ENCODE measurements around the gene MUC4.
A peak's percentile ranks its signal among the peaks of the same experiment; 100 is the strongest.

Gene MUC4, protein sequence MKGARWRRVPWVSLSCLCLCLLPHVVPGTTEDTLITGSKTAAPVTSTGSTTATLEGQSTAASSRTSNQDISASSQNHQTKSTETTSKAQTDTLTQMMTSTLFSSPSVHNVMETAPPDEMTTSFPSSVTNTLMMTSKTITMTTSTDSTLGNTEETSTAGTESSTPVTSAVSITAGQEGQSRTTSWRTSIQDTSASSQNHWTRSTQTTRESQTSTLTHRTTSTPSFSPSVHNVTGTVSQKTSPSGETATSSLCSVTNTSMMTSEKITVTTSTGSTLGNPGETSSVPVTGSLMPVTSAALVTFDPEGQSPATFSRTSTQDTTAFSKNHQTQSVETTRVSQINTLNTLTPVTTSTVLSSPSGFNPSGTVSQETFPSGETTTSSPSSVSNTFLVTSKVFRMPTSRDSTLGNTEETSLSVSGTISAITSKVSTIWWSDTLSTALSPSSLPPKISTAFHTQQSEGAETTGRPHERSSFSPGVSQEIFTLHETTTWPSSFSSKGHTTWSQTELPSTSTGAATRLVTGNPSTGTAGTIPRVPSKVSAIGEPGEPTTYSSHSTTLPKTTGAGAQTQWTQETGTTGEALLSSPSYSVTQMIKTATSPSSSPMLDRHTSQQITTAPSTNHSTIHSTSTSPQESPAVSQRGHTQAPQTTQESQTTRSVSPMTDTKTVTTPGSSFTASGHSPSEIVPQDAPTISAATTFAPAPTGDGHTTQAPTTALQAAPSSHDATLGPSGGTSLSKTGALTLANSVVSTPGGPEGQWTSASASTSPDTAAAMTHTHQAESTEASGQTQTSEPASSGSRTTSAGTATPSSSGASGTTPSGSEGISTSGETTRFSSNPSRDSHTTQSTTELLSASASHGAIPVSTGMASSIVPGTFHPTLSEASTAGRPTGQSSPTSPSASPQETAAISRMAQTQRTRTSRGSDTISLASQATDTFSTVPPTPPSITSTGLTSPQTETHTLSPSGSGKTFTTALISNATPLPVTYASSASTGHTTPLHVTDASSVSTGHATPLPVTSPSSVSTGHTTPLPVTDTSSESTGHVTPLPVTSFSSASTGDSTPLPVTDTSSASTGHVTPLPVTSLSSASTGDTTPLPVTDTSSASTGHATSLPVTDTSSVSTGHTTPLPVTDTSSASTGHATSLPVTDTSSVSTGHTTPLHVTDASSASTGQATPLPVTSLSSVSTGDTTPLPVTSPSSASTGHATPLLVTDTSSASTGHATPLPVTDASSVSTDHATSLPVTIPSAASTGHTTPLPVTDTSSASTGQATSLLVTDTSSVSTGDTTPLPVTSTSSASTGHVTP (N-terminal part only)

GRCh38 chr3:195811756-195812155, at the start of gene MUC4:
TSS of gene MUC4 (minus strand) at chr3:195811929. CDS start at chr3:195811817, 112 bp downstream.
- DNase-seq (ENCODE audit: low read depth, low spot score) = no peak

GRCh38 chr3:195860456-195860855, 48.7 kb upstream of the MUC4 start:
- no peak for DNase-seq (ENCODE audit: low read depth, low spot score)

DNA sequence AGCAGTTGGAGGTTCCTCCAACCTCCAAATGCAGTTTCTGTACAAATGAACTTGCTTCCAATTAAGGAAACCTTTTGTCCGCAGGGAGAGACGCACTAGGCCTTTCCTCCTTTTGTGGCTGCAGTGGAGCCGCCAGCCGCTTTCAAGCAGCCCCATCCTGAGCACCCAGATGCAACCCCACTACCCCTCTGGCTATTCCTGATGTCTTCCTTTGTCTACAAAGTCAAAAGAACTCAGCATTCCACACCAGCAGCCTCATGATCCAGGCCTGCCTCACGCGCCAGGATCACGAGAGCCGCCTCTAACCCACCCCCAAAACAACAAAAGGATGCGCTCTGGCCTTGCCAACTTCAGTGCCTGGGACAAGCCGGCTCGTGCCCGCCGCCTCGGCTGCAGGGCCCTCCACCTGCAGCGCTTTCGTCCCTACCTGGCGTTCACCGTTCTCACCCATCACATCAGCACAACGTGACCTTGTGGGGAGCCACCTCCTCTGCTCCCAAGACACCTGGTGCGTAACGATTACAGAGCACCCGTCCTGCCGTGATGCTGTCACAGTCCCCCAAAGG, 48.2 kb upstream of the MUC4 start:
- no peak for DNase-seq (ENCODE audit: low read depth, low spot score)

DNA sequence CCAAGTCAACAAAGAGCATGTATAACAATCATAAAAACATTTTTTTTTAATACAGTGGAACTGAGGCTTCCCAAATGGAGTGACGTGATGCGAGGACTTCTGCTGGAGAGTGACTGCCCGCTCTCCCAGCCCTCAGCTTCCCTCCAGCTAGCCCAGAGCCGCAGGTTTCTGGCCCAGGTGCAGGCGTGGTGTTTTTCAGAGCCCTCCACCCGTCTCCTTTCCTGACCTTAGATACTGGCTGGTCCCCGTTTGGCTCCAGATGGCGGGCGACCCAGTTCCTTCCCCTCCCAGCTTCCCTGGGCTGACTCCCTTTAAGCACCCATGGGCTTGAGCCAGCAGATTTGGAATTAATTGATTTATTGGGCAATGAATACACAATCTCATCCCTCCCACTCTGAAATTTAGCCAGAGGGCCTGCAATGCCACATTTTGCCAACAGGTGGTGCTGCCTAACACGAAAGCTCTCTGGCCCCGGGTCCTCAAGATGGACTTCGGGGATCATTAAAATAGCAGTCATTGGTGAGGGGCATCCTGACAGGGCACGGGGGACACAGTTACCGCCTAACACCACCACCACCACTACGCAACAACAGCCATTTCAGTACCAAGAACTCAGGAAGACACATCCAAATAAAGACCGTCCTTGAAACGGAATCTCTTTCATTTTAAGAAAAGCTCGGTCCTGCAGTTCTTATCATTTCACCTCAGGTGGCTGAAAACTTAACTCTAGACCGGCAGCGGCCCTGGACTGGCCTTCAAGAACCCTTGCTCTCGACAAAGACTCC, 47.5 kb upstream of the MUC4 start:
- DNase-seq (ENCODE audit: low read depth, low spot score) = no peak

GRCh38 chr3:195856410-195857084, 44.8 kb upstream of the MUC4 start:
- no peak for DNase-seq (ENCODE audit: low read depth, low spot score)

GRCh38 chr3:195855471-195856409, 44.0 kb upstream of the MUC4 start:
- no peak for DNase-seq (ENCODE audit: low read depth, low spot score)

GRCh38 chr3:195854628-195855294, 43.0 kb upstream of the MUC4 start:
- no peak for DNase-seq (ENCODE audit: low read depth, low spot score)

DNA sequence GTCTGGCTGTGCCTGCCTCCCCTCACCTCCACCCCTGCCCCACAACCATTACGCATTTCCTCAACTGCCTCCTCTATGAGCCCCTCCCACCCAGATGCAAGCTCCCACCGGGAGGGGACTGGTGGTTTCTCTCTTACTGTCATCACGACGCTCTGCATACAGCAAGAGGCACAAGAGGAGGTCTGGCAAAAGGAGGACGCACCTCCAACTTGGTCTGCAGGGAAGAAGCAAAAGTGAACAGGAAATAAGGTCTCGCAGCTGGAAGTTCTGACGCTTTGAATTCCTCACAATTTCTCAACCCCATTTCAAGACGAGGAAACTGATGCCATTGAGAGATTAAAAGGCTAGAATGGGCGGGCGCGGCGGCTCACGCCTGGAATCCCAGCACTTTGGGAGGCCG, 42.3 kb upstream of the MUC4 start:
- no peak for DNase-seq (ENCODE audit: low read depth, low spot score)

DNA sequence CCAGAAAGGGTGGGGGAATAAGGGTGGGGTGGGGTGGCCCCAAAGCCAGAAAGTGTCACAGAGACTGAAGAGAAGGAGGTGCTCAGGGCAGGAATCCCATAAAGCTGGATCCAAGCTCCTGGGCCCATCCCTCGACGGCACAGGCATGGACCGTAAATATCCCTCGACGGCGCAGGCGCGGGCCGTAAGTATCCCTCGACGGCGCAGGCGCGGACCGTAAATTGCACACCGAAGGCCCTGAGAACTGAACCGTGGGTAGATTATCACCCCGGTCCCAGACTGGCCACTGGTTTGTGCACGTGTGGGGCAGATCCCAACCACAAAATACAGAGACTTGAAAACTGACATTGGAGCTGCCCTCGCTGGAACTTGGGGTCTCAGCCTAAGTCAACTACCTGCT, 41.3 kb upstream of the MUC4 start:
- no peak for DNase-seq (ENCODE audit: low read depth, low spot score)

DNA sequence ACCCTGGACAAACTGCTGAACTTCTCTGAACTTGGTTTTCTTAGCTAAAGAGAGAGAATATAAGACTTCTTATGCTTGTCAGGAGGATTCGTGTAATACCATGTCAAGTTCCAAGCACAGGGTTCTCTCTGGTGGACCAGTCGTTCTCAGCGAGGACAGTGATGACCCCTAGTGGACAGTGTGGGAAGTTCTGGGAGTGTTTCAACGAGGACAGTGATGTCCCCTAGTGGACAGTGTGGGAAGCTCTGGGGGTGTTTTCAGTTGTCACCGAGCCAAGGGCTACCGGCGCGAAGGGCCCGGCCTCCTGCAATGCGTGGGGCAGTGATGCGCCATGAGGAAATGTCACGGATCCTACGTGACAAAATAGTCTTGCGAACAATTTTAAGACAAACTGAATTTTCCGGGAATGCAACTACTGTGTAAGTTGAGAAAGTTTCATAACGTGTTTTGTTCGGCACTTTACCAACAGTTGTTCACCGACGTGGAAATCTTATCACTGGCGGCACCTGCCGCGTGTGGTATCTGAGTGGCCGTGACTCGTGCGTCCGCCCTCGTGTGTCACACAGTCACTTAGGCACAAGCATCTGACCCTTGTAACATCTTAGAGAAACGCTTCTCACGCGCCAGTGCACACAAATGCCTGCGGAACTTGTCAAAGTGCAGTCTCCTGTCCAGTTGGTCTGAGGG, 39.3 kb upstream of the MUC4 start:
- DNase-seq (ENCODE audit: low read depth, low spot score) = peak; percentile 80

DNA sequence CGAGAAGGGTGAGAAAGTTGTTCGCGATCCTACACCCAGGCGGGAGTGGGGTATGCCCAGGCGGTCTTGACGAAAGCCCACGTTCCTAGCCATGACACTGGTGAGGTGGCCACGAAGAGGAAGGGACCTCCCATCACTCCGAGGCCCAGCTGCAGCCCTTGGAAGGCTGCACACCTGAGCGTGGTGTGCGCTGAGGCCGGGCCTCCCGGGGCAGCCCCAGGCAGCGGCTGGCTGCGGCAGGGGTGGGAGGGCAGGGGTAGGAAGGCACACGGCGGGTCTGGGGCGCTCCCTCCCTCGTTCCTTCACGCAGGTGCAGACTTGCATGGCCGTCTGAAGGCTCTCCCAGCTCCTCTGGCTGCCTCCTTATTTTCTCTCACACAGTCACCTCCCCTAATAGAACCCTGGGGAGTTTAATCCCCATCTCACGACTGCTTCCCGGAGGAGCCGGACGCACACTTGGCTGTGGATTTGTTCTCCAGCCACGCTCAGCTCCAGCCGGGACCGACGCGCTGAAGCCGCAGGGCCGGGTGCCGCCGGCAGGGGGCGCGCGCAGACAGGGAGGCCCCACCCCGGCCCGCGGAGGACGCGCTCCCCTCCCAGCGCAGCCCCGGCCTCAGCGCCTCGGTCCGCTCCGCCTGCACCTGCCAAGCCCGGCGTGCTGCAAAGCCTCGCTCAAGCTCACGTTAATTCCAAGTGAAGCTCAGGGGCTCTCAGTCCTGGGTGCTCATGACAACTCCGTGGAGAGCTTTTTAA, 37.8 kb upstream of the MUC4 start:
- no peak for DNase-seq (ENCODE audit: low read depth, low spot score)

GRCh38 chr3:195847055-195847950, 35.6 kb upstream of the MUC4 start:
- no peak for DNase-seq (ENCODE audit: low read depth, low spot score)

DNA sequence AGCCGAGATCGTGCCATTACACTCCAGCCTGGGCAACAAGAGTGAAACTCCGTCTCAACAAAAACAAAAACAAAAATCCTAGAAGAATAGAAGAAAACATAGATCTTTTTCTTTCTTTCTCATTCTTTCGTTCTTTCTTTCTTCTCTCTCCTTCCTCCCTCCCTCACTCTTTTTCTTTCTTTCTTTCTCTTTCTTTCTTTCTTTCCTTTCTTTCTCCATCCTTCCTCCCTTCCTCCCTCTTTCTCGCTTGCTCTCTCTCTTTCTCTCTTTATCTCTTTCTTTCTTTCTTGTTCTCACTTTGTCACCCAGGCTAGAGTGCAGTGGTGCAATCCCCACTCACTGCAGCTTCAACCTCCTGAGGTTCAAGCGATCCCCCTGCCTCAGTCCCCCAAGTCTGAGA, 33.8 kb upstream of the MUC4 start:
- DNase-seq (ENCODE audit: low read depth, low spot score) = no peak

- DNase-seq (ENCODE audit: low read depth, low spot score) = no peak
Measured at GRCh38 chr3:195844671-195845218, 33.0 kb upstream of the MUC4 start.

GRCh38 chr3:195839260-195840010, 27.7 kb upstream of the MUC4 start:
- DNase-seq (ENCODE audit: low read depth, low spot score) = no peak

Data from smooth muscle cell of the brain vasculature (primary cell).